ENCODE results near the gene ARPC1B.
"Not testable (repeated sequence)": the region's sequence is repeated elsewhere in the genome, so short reads cannot be mapped to it uniquely, and the experiment has no call there.

ARPC1B gene

GRCh38 chr7:99374111-99375064, at the start of gene ARPC1B:
Gene ARPC1B, plus strand, starts transcription at chr7:99374730. Its CDS starts 10,985 bp downstream, at chr7:99385715.
- Histone ChIP-seq H3K9me3 (ENCODE audit: control insufficient read depth in 2 of 2, low read length in 2 of 2) (no peaks in the 10 kb centered on the region), H3K27ac (ENCODE audit: low read depth in 2 of 2, low read length in 2 of 2) (peak within 1 kb of the TSS; percentile 87), H3K36me3 (ENCODE audit: control insufficient read depth in 2 of 2, insufficient read depth in 2 of 2, low read length in 2 of 2) (peaks cover 4% of the 10 kb centered on the region in 2 donors), H3K4me3 (ENCODE audit: low read length in 2 of 2) (peak within 1 kb of the TSS; percentile 64 to 72), H3K4me1 (ENCODE audit: control insufficient read depth in 2 of 2, insufficient read depth in 2 of 2, low read length in 2 of 2) (peaks cover 12 to 18% of the 10 kb centered on the region in 2 donors), H3K9ac (ENCODE audit: low read depth in 1 of 2, low read length in 2 of 2) (peak within 1 kb of the TSS; percentile 60 to 77), H3K27me3 (ENCODE audit: control insufficient read depth in 2 of 2, insufficient read depth in 2 of 2, low read length in 2 of 2) (no peaks in the 10 kb centered on the region)

DNA sequence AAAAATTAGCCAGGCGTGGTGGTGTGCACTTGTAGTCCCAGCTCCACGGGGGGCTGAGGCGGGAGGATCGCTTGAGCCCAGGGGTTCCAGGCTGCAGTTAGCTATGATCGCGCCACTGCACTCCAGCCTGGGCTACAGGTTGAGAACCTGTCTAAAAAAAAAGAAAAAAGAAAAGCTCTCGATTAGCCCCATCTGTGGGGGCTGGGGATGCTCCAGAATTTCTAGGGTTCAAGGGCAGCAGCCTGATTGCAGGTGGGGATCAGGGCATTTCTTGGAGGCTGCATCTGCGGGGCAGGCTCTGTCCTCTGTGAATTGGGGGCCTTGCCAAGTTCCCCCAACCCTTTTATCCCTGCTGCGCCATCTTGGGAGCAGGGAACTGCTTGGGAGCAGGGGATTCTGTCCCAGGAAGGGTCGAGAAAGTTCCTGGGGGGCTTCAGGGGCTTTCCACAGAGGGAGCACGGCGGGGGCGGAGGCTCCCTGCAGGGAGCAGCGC, 49.5 kb upstream of the ARPC1B start:
- H3K27ac ChIP-seq (ENCODE audit: low read depth in 2 of 2, low read length in 2 of 2) = peak overlapping the region; percentile 87 to 94
- H3K36me3 ChIP-seq (ENCODE audit: control insufficient read depth in 2 of 2, insufficient read depth in 2 of 2, low read length in 2 of 2) = peaks cover 0 to 2% of the 10 kb centered on the region in 2 donors
- H3K9ac ChIP-seq (ENCODE audit: low read depth in 1 of 2, low read length in 2 of 2) = peak overlapping the region; percentile 94 to 99

GRCh38 chr7:99325592-99326407, 48.7 kb upstream of the ARPC1B start, which contains the start of gene ARPC1A:
Gene ARPC1A, plus strand, starts transcription at chr7:99325898. Its CDS starts 7,456 bp downstream, at chr7:99333354.
- H3K4me1 ChIP-seq (ENCODE audit: control insufficient read depth in 2 of 2, insufficient read depth in 2 of 2, low read length in 2 of 2) = peaks cover 18 to 31% of the 10 kb centered on the region in 2 donors
- peak within 1 kb of the TSS; percentile 94 to 99 for H3K9ac ChIP-seq (ENCODE audit: low read depth in 1 of 2, low read length in 2 of 2)
- H3K4me3 ChIP-seq (ENCODE audit: low read length in 2 of 2) = peak within 1 kb of the TSS; percentile 86 to 98
- no peaks in the 10 kb centered on the region for H3K9me3 ChIP-seq (ENCODE audit: control insufficient read depth in 2 of 2, low read length in 2 of 2)
- no peaks in the 10 kb centered on the region for H3K27me3 ChIP-seq (ENCODE audit: control insufficient read depth in 2 of 2, insufficient read depth in 2 of 2, low read length in 2 of 2)
- peaks cover 0 to 2% of the 10 kb centered on the region in 2 donors for H3K36me3 ChIP-seq (ENCODE audit: control insufficient read depth in 2 of 2, insufficient read depth in 2 of 2, low read length in 2 of 2)
- H3K27ac ChIP-seq (ENCODE audit: low read depth in 2 of 2, low read length in 2 of 2) = peak within 1 kb of the TSS; percentile 87 to 94

More for the DNA sequence above, 49.5 kb upstream of the ARPC1B start:
- no peaks in the 10 kb centered on the region for H3K9me3 ChIP-seq (ENCODE audit: control insufficient read depth in 2 of 2, low read length in 2 of 2)
- no peaks in the 10 kb centered on the region for H3K27me3 ChIP-seq (ENCODE audit: control insufficient read depth in 2 of 2, insufficient read depth in 2 of 2, low read length in 2 of 2)
- H3K4me3 ChIP-seq (ENCODE audit: low read length in 2 of 2) = peak overlapping the region; percentile 86 to 98
- H3K4me1 ChIP-seq (ENCODE audit: control insufficient read depth in 2 of 2, insufficient read depth in 2 of 2, low read length in 2 of 2) = peaks cover 18 to 24% of the 10 kb centered on the region in 2 donors

GRCh38 chr7:99326408-99326782, 48.1 kb upstream of the ARPC1B start:
- peak overlapping the region; percentile 94 to 99 for H3K9ac ChIP-seq (ENCODE audit: low read depth in 1 of 2, low read length in 2 of 2)
- peak overlapping the region; percentile 86 to 98 for H3K4me3 ChIP-seq (ENCODE audit: low read length in 2 of 2)
- H3K4me1 ChIP-seq (ENCODE audit: control insufficient read depth in 2 of 2, insufficient read depth in 2 of 2, low read length in 2 of 2) = peaks cover 18 to 36% of the 10 kb centered on the region in 2 donors
- no peaks in the 10 kb centered on the region for H3K9me3 ChIP-seq (ENCODE audit: control insufficient read depth in 2 of 2, low read length in 2 of 2)
- H3K36me3 ChIP-seq (ENCODE audit: control insufficient read depth in 2 of 2, insufficient read depth in 2 of 2, low read length in 2 of 2) = peaks cover 0 to 2% of the 10 kb centered on the region in 2 donors
- H3K27me3 ChIP-seq (ENCODE audit: control insufficient read depth in 2 of 2, insufficient read depth in 2 of 2, low read length in 2 of 2) = no peaks in the 10 kb centered on the region
- peak overlapping the region; percentile 87 to 94 for H3K27ac ChIP-seq (ENCODE audit: low read depth in 2 of 2, low read length in 2 of 2)

DNA sequence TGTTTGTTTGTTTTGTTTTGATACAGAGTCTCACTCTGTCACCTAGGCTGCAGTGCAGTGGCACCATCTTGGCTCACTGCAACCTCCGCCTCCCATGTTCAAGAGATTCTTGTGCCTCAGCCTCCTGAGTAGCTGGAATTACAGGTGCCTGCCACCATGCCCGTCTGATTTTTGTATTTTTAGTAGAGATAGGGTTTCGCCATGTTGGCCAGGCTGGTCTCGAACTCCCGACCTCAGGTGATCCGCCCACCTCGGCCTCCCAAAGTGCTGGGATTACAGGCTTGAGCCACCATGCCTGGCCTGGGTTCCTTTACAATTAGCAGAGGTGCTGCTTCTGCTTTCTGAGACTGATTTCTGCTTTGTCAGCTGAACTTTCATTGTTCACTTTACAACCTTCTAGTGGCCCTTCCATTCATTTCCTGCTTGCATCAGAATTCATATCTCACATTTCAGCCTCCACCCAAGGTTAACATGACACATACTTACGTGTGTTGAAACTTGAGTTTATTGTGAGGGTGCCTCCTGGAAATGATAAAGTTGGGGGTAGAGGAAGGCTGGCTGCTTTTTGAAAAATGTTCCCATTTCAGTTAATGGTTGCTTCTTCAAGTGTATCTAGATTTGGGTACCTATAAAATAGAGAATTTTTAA, 44.1 kb upstream of the ARPC1B start:
- peaks cover 14 to 34% of the 10 kb centered on the region in 2 donors for H3K4me1 ChIP-seq (ENCODE audit: control insufficient read depth in 2 of 2, insufficient read depth in 2 of 2, low read length in 2 of 2)

DNA sequence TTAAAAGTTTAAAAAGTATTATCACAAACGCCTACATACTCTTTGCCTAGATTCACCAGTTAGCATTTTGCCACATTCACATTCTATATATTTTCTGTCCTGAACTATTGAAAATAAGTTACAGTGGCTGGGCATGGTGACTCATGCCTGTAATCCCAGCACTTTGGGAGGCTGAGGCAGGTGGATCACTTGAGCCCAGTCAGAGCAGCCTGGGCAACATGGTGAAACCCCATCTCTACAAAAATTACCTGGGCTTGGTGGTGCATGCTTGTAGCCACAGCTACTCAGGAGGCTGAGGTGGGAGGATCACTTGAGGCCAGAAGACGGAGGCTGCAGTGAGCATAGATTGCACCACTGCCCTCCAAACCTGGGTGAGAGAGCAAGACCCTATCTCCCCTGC, 43.5 kb upstream of the ARPC1B start:
- peak overlapping the region in 1 of 2 donors; percentile 30 for H3K4me3 ChIP-seq (ENCODE audit: low read length in 2 of 2)
- H3K27ac ChIP-seq (ENCODE audit: low read depth in 2 of 2, low read length in 2 of 2) = peak overlapping the region; percentile 75 to 87
- H3K27me3 ChIP-seq (ENCODE audit: control insufficient read depth in 2 of 2, insufficient read depth in 2 of 2, low read length in 2 of 2) = no peaks in the 10 kb centered on the region
- peak overlapping the region in 1 of 2 donors; percentile 48 for H3K9ac ChIP-seq (ENCODE audit: low read depth in 1 of 2, low read length in 2 of 2)
- peaks cover 14 to 34% of the 10 kb centered on the region in 2 donors for H3K4me1 ChIP-seq (ENCODE audit: control insufficient read depth in 2 of 2, insufficient read depth in 2 of 2, low read length in 2 of 2)
- H3K36me3 ChIP-seq (ENCODE audit: control insufficient read depth in 2 of 2, insufficient read depth in 2 of 2, low read length in 2 of 2) = peaks cover 14 to 15% of the 10 kb centered on the region in 2 donors
- no peaks in the 10 kb centered on the region for H3K9me3 ChIP-seq (ENCODE audit: control insufficient read depth in 2 of 2, low read length in 2 of 2)

More for the DNA sequence above, 44.1 kb upstream of the ARPC1B start:
- Histone ChIP-seq H3K9ac (ENCODE audit: low read depth in 1 of 2, low read length in 2 of 2) (peak overlapping the region in 1 of 2 donors; percentile 59), H3K27ac (ENCODE audit: low read depth in 2 of 2, low read length in 2 of 2) (peak overlapping the region; percentile 75 to 87), H3K36me3 (ENCODE audit: control insufficient read depth in 2 of 2, insufficient read depth in 2 of 2, low read length in 2 of 2) (peaks cover 13 to 14% of the 10 kb centered on the region in 2 donors), H3K4me3 (ENCODE audit: low read length in 2 of 2) (peak overlapping the region in 1 of 2 donors; percentile 30)
- H3K9me3 ChIP-seq (ENCODE audit: control insufficient read depth in 2 of 2, low read length in 2 of 2); H3K27me3 ChIP-seq (ENCODE audit: control insufficient read depth in 2 of 2, insufficient read depth in 2 of 2, low read length in 2 of 2): not testable (repeated sequence)

DNA sequence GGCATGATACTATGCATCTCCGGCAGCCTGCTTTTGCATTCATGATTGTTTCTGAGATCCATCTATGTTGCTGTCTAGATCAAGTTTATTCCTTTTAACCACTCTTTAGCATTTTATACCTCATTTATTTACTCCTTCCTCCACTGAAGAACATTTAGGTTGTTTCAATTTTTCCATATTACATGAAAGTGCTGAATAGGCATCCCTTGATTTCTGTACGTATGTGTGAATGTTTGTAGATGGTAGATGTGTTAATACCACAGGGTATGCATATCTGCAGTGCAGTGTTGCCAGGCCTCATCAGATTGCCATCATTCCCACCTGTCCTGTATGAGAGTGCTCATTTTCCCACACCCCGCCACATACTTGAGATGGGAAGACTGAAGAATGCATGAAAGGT, 34.9 kb upstream of the ARPC1B start:
- Histone ChIP-seq H3K9ac (ENCODE audit: low read depth in 1 of 2, low read length in 2 of 2) (no peak overlapping the region), H3K36me3 (ENCODE audit: control insufficient read depth in 2 of 2, insufficient read depth in 2 of 2, low read length in 2 of 2) (peaks cover 46 to 58% of the 10 kb centered on the region in 2 donors), H3K4me3 (ENCODE audit: low read length in 2 of 2) (no peak overlapping the region), H3K9me3 (ENCODE audit: control insufficient read depth in 2 of 2, low read length in 2 of 2) (no peaks in the 10 kb centered on the region), H3K27me3 (ENCODE audit: control insufficient read depth in 2 of 2, insufficient read depth in 2 of 2, low read length in 2 of 2) (no peaks in the 10 kb centered on the region), H3K27ac (ENCODE audit: low read depth in 2 of 2, low read length in 2 of 2) (no peak overlapping the region), H3K4me1 (ENCODE audit: control insufficient read depth in 2 of 2, insufficient read depth in 2 of 2, low read length in 2 of 2) (no peaks in the 10 kb centered on the region)

GRCh38 chr7:99340659-99341058, 33.9 kb upstream of the ARPC1B start:
- Histone ChIP-seq H3K9me3 (ENCODE audit: control insufficient read depth in 2 of 2, low read length in 2 of 2) (no peaks in the 10 kb centered on the region), H3K27me3 (ENCODE audit: control insufficient read depth in 2 of 2, insufficient read depth in 2 of 2, low read length in 2 of 2) (no peaks in the 10 kb centered on the region), H3K4me1 (ENCODE audit: control insufficient read depth in 2 of 2, insufficient read depth in 2 of 2, low read length in 2 of 2) (no peaks in the 10 kb centered on the region), H3K4me3 (ENCODE audit: low read length in 2 of 2) (no peak overlapping the region), H3K9ac (ENCODE audit: low read depth in 1 of 2, low read length in 2 of 2) (no peak overlapping the region), H3K27ac (ENCODE audit: low read depth in 2 of 2, low read length in 2 of 2) (no peak overlapping the region), H3K36me3 (ENCODE audit: control insufficient read depth in 2 of 2, insufficient read depth in 2 of 2, low read length in 2 of 2) (peaks cover 55% of the 10 kb centered on the region in 2 donors)

DNA sequence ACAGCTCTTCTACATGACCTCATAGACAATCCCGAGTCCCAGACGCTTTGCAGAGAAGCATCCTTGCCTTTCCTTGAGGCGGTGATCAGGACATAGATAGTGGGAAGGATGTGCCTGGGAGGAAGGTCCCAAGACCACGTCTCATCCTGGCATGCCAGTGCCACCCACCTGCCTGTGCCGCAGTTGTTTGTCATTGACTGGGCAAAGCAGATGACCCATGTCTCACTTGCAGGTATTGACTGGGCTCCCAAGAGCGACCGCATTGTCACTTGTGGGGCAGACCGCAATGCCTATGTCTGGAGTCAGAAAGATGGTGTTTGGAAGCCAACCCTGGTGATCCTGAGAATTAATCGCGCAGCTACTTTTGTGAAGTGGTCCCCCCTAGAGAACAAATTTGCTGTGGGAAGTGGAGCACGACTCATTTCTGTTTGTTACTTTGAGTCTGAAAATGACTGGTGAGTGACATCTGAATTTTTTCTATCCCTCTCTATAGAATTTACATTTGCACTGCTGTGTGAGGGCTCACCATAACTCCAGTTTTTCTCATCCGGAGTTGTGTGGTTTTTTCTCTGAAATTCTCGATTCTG, 30.4 kb upstream of the ARPC1B start:
- Histone ChIP-seq H3K4me3 (ENCODE audit: low read length in 2 of 2) (no peak overlapping the region), H3K27me3 (ENCODE audit: control insufficient read depth in 2 of 2, insufficient read depth in 2 of 2, low read length in 2 of 2) (no peaks in the 10 kb centered on the region), H3K9me3 (ENCODE audit: control insufficient read depth in 2 of 2, low read length in 2 of 2) (no peaks in the 10 kb centered on the region), H3K36me3 (ENCODE audit: control insufficient read depth in 2 of 2, insufficient read depth in 2 of 2, low read length in 2 of 2) (peaks cover 42 to 54% of the 10 kb centered on the region in 2 donors), H3K9ac (ENCODE audit: low read depth in 1 of 2, low read length in 2 of 2) (no peak overlapping the region), H3K27ac (ENCODE audit: low read depth in 2 of 2, low read length in 2 of 2) (no peak overlapping the region), H3K4me1 (ENCODE audit: control insufficient read depth in 2 of 2, insufficient read depth in 2 of 2, low read length in 2 of 2) (no peaks in the 10 kb centered on the region)
